Measurements from ENCODE around the gene LPA. TPM values are rescaled to one million over a fixed set of nuclear protein-coding genes. Genes with fewer than 3 reads are reported as not detected.

LPA gene
- total and polyA plus RNA-seq, 2 of the 13 experiments (the other 11 are each of a cell fraction or from before 2014, with no cell fraction given), result not detected

- TF ChIP-seq ZSCAN5A (CRISPR knock-in tag; IDR thresholded peaks at IDR 0.05; ENCODE audit: borderline replicate concordance) (no peak), ZBTB7B (CRISPR knock-in tag; IDR thresholded peaks at IDR 0.05) (no peak), ZNF333 (CRISPR knock-in tag; IDR thresholded peaks at IDR 0.05; ENCODE audit: borderline replicate concordance) (no peak), REPIN1 (CRISPR knock-in tag; IDR thresholded peaks at IDR 0.05; ENCODE audit: borderline replicate concordance, low read depth) (0 out of 2 replicates have a peak, but pooled peaks have one; percentile 60), ZKSCAN5 (CRISPR knock-in tag; IDR thresholded peaks at IDR 0.05) (no peak), DR1 (CRISPR knock-in tag; IDR thresholded peaks at IDR 0.05) (no peak), SYNCRIP (IDR thresholded peaks at IDR 0.05; ENCODE audit: insufficient read depth, low read depth, low read length) (no peak), TEF (CRISPR knock-in tag; IDR thresholded peaks at IDR 0.05) (no peak), FOXC1 (CRISPR knock-in tag; IDR thresholded peaks at IDR 0.05; ENCODE audit: borderline replicate concordance) (no peak), THRA (CRISPR knock-in tag; IDR thresholded peaks at IDR 0.05; ENCODE audit: borderline replicate concordance) (no peak), ZNF230 (CRISPR knock-in tag; IDR thresholded peaks at IDR 0.05) (no peak), CREBL2 (CRISPR knock-in tag; IDR thresholded peaks at IDR 0.05; ENCODE audit: borderline replicate concordance) (no peak), ZNF414 (CRISPR knock-in tag; IDR thresholded peaks at IDR 0.05) (no peak), ELF4 (CRISPR knock-in tag; IDR thresholded peaks at IDR 0.05; ENCODE audit: borderline replicate concordance) (no peak), ZFP82 (CRISPR knock-in tag; IDR thresholded peaks at IDR 0.05; ENCODE audit: borderline replicate concordance) (no peak), ZNF547 (CRISPR knock-in tag; IDR thresholded peaks at IDR 0.05) (no peak), YY1 (IDR thresholded peaks at IDR 0.05; ENCODE audit: insufficient read depth, insufficient replicate concordance, low read depth, low read length) (peak; percentile 33), ZFP37 (CRISPR knock-in tag; IDR thresholded peaks at IDR 0.05; ENCODE audit: borderline replicate concordance) (no peak), LCORL (IDR thresholded peaks at IDR 0.05) (no peak), LCORL (CRISPR knock-in tag; IDR thresholded peaks at IDR 0.05) (0 out of 2 replicates have a peak, but pooled peaks have one; percentile 22), NR2F1 (CRISPR knock-in tag; IDR thresholded peaks at IDR 0.05) (peak in 1 of 2 experiments; percentile 67; a peak in 1 of 4 replicates), GFI1 (CRISPR knock-in tag; IDR thresholded peaks at IDR 0.05; ENCODE audit: borderline replicate concordance) (0 out of 2 replicates have a peak, but pooled peaks have one; percentile 38), ATF3 (CRISPR knock-in tag; IDR thresholded peaks at IDR 0.05) (no peak), ZNF292 (CRISPR knock-in tag; IDR thresholded peaks at IDR 0.05; ENCODE audit: borderline replicate concordance, low read depth) (peak; percentile 31; the same call in 1 of the 2 replicates), ARHGAP35 (CRISPR knock-in tag; IDR thresholded peaks at IDR 0.05; ENCODE audit: borderline replicate concordance) (no peak)
These were observed 28.4 kb upstream of the LPA start (continued) for GRCh38 chr6:160692369-160692959.
